ENCODE data around the gene TLN1.
A peak's percentile ranks its signal among the peaks of the same experiment; 100 is the strongest.

- TF ChIP-seq CTCF (IDR thresholded peaks at IDR 0.05 in 4 of 5, conservative IDR thresholded peaks at IDR 0.05 in 1 of 5) = no peak
- peak; percentile 88 to 95 for TF ChIP-seq POLR2A (IDR thresholded peaks at IDR 0.05)
These were observed 17.0 kb upstream of the TLN1 start, which contains the start of the genes GBA2 and RGP1 for GRCh38 chr9:35748858-35749514.

Data from gastrocnemius medialis (tissue), 4 donors.